H1 (cell line): ENCODE results near the gene SYT17. TPM values are rescaled to one million over a fixed set of nuclear protein-coding genes. Genes with fewer than 3 reads are reported as not detected.
A peak's percentile ranks its signal among the peaks of the same experiment; 100 is the strongest.

Experiments used
- CTCF ChIA-PET: fragments of 300-600 bp; sonication (Branson Sonifier 250); formaldehyde crosslinking; loops from one replicate; lab custom pipeline; 2021; ENCODE audit not compliant: partially characterized antibody; lab: Charles Lee
- POLR2A ChIA-PET: fragments of 300-600 bp; sonication (Branson Sonifier 250); formaldehyde crosslinking; loops from one replicate; lab custom pipeline; 2021; ENCODE audit warnings: inconsistent platforms; ENCODE audit not compliant: partially characterized antibody; lab: Charles Lee
- DNase-seq, 2 experiments: peaks; one replicate each; pipeline versions ENCODE4 v3.0.0 to v3.0.0-alpha.2; 2010 to 2022; ENCODE audit warnings: low spot score in 2 of 2, low read depth in 1 of 2, mixed read lengths in 1 of 2
- FAIRE-seq: peaks from 2 replicates; lab custom pipeline; 2011; peaks lifted over from hg19 to GRCh38; lab: Jason Lieb, UNC
- H2AFZ ChIP-seq: 2 replicates; pipeline ENCODE4 v1.8.1; 2012; ENCODE audit warnings: low read length, inconsistent platforms
- H2AK5ac ChIP-seq: 2 replicates; pipeline ENCODE4 v1.6.1; 2013; ENCODE audit warnings: low read depth, low read length
- H2BK120ac ChIP-seq: replicated peaks from 2 replicates; pipeline ENCODE3; 2013; ENCODE audit warnings: low read depth, low read length, inconsistent platforms
- H2BK12ac ChIP-seq: 2 replicates; pipeline ENCODE4 v1.6.1; 2013; ENCODE audit warnings: low read depth, low read length
- H2BK15ac ChIP-seq: 2 replicates; pipeline ENCODE4 v1.6.1; 2013; ENCODE audit warnings: low read length
- H2BK20ac ChIP-seq: 2 replicates; pipeline ENCODE4 v1.6.1; 2013; ENCODE audit warnings: low read length
- H2BK5ac ChIP-seq: 2 replicates; pipeline ENCODE4 v1.6.1; 2013; ENCODE audit warnings: low read depth, low read length
- H3K14ac ChIP-seq: 2 replicates; pipeline ENCODE4 v1.6.1; 2013; ENCODE audit warnings: inconsistent platforms; ENCODE audit not compliant: insufficient read length
- H3K18ac ChIP-seq: 2 replicates; pipeline ENCODE4 v1.6.1; 2013; ENCODE audit warnings: low read length; ENCODE audit errors: extremely low read depth
- H3K23ac ChIP-seq: 2 replicates; pipeline ENCODE4 v1.6.1; 2013; ENCODE audit warnings: inconsistent platforms; ENCODE audit not compliant: insufficient read length
- H3K23me2 ChIP-seq: 2 replicates; pipeline ENCODE4 v1.6.1; 2013; ENCODE audit warnings: low read depth, low read length
- H3K27ac ChIP-seq: 2 replicates; pipeline ENCODE4 v1.6.1; 2011; ENCODE audit warnings: low read depth, low read length, inconsistent platforms
- H3K27me3 ChIP-seq, 4 experiments: replicated peaks in 1 of 4; 1 replicate in 1 of 4; 2 replicates in 3 of 4; pipeline versions ENCODE4 v1.6.1 to v1.8.1; 2011 to 2013; ENCODE audit warnings: low read length in 3 of 4, mild to moderate bottlenecking in 3 of 4, inconsistent platforms in 2 of 4, mixed read lengths in 2 of 4, moderate library complexity in 1 of 4; ENCODE audit not compliant: control insufficient read depth in 3 of 4, insufficient read depth in 3 of 4; ENCODE audit errors: extremely low read depth in 1 of 4
- H3K36me3 ChIP-seq, 4 experiments: 2 replicates each; pipeline versions ENCODE4 v1.6.1 to v1.8.1; 2011 to 2013; ENCODE audit warnings: mild to moderate bottlenecking in 4 of 4, low read length in 3 of 4, moderate library complexity in 2 of 4, control low read depth in 1 of 4, inconsistent platforms in 1 of 4; ENCODE audit not compliant: insufficient read depth in 4 of 4, control insufficient read depth in 2 of 4
- H3K4ac ChIP-seq: replicated peaks from 2 replicates; pipeline ENCODE3; 2013; ENCODE audit warnings: low read length, low read depth, mixed read lengths, inconsistent platforms; ENCODE audit not compliant: insufficient read length
- H3K4me1 ChIP-seq, 4 experiments: replicated peaks in 1 of 4; 1 replicate in 1 of 4; 2 replicates in 3 of 4; pipeline versions ENCODE4 v1.6.1 to v1.8.1; 2011 to 2013; ENCODE audit warnings: low read length in 3 of 4, inconsistent platforms in 2 of 4, mixed read lengths in 1 of 4; ENCODE audit not compliant: insufficient read depth in 4 of 4, control insufficient read depth in 3 of 4
- H3K4me2 ChIP-seq, 2 experiments: 2 replicates each; pipeline versions ENCODE4 v1.6.1 to v1.8.1; 2011 to 2013; ENCODE audit warnings: low read depth in 2 of 2, low read length in 2 of 2, control low read depth in 1 of 2, inconsistent platforms in 1 of 2, mild to moderate bottlenecking in 1 of 2; ENCODE audit not compliant: insufficient read depth in 1 of 2
- H3K4me3 ChIP-seq, 4 experiments: fragments of 200-600, 300-600 bp in 1 of 4; sonication (generic), shearing (Covaris generic), sonication (Bioruptor Twin) in 1 of 4; 2 replicates each; pipeline versions ENCODE4 v1.5.1 to v1.8.1; 2011 to 2016; ENCODE audit warnings: low read length in 4 of 4, low read depth in 3 of 4, control low read depth in 2 of 4, inconsistent platforms in 2 of 4, mild to moderate bottlenecking in 2 of 4, mixed read lengths in 1 of 4, moderate library complexity in 1 of 4; ENCODE audit not compliant: insufficient read depth in 2 of 4; ENCODE audit errors: extremely low read depth in 1 of 4
- H3K56ac ChIP-seq: replicated peaks from 2 replicates; pipeline ENCODE3; 2013; ENCODE audit warnings: low read depth, mild to moderate bottlenecking, mixed read lengths, low read length, inconsistent platforms; ENCODE audit not compliant: insufficient read length
- H3K79me1 ChIP-seq: 2 replicates; pipeline ENCODE4 v1.6.1; 2013; ENCODE audit warnings: low read depth, low read length, control low read depth
- H3K79me2 ChIP-seq, 2 experiments: 2 replicates each; pipeline versions ENCODE4 v1.6.1 to v1.8.1; 2012 to 2013; ENCODE audit warnings: low read length in 2 of 2, mild to moderate bottlenecking in 2 of 2, inconsistent platforms in 1 of 2; ENCODE audit not compliant: insufficient read depth in 2 of 2, control insufficient read depth in 1 of 2
- H3K9ac ChIP-seq, 4 experiments: replicated peaks in 1 of 4; 1 replicate in 1 of 4; 2 replicates in 3 of 4; pipeline versions ENCODE4 v1.6.1 to v1.8.1; 2011 to 2013; ENCODE audit warnings: low read depth in 3 of 4, low read length in 3 of 4, control low read depth in 2 of 4, mild to moderate bottlenecking in 2 of 4, moderate library complexity in 2 of 4, inconsistent platforms in 1 of 4; ENCODE audit errors: extremely low read depth in 1 of 4
- H3K9me3 ChIP-seq, 2 experiments: 2 replicates each; pipeline versions ENCODE4 v1.6.1 to v1.8.1; 2012 to 2013; ENCODE audit warnings: mild to moderate bottlenecking in 2 of 2, moderate library complexity in 2 of 2, control low read depth in 1 of 2, inconsistent platforms in 1 of 2, low read depth in 1 of 2, low read length in 1 of 2, mixed read lengths in 1 of 2; ENCODE audit not compliant: insufficient read depth in 2 of 2
- H4K20me1 ChIP-seq, 2 experiments: replicated peaks in 1 of 2; 2 replicates each; pipeline versions ENCODE3 to v1.8.1; 2011 to 2013; ENCODE audit warnings: inconsistent platforms in 2 of 2, low read length in 2 of 2, mild to moderate bottlenecking in 1 of 2; ENCODE audit not compliant: insufficient read depth in 2 of 2, control insufficient read depth in 1 of 2
- H4K5ac ChIP-seq: 2 replicates; pipeline ENCODE4 v1.6.1; 2013; ENCODE audit warnings: low read length, low read depth, mixed read lengths, inconsistent platforms; ENCODE audit not compliant: insufficient read length
- H4K8ac ChIP-seq: 2 replicates; pipeline ENCODE4 v1.8.0; 2013; ENCODE audit warnings: mild to moderate bottlenecking, moderate library complexity, low read length, inconsistent platforms; ENCODE audit not compliant: insufficient read depth; ENCODE audit errors: extremely low read depth
- H4K91ac ChIP-seq: replicated peaks from 2 replicates; pipeline ENCODE3; 2013; ENCODE audit warnings: low read length, mixed read lengths, inconsistent platforms; ENCODE audit not compliant: insufficient read length
- BRCA1 ChIP-seq: IDR thresholded peaks from 2 replicates; pipeline ENCODE4 v1.6.1; 2012; ENCODE audit warnings: low read depth, low read length, improper control_type of control experiment
- CHD2 ChIP-seq: IDR thresholded peaks from 2 replicates; pipeline ENCODE4 v1.6.1; 2012; ENCODE audit warnings: low read length, improper control_type of control experiment
- E2F6 ChIP-seq: IDR thresholded peaks from 2 replicates; pipeline ENCODE4 v1.6.1; 2012; ENCODE audit warnings: inconsistent platforms
- JUND ChIP-seq: IDR thresholded peaks from 2 replicates; pipeline ENCODE4 v1.6.1; 2011; ENCODE audit warnings: mild to moderate bottlenecking, improper control_type of control experiment, low read length
- KDM4A ChIP-seq: IDR thresholded peaks from one replicate; pipeline ENCODE4 v1.7.1; 2012; ENCODE audit warnings: low read depth, mild to moderate bottlenecking, moderate library complexity, low read length, inconsistent platforms; ENCODE audit not compliant: severe bottlenecking
- RAD21 ChIP-seq, 2 experiments: IDR thresholded peaks in 1 of 2; conservative IDR thresholded peaks in 1 of 2; 2 replicates each; pipeline ENCODE4 v1.6.1; 2011; ENCODE audit warnings: low read depth in 2 of 2, low read length in 2 of 2, improper control_type of control experiment in 1 of 2, inconsistent platforms in 1 of 2, mild to moderate bottlenecking in 1 of 2, moderate library complexity in 1 of 2
- RXRA ChIP-seq: IDR thresholded peaks from 2 replicates; pipeline ENCODE4 v1.6.1; 2011; ENCODE audit warnings: low read depth, mild to moderate bottlenecking, low read length, moderate library complexity; ENCODE audit not compliant: insufficient read depth
- SAP30 ChIP-seq: fragments of 300-600 bp; sonication (generic); IDR thresholded peaks from 2 replicates; pipeline ENCODE4 v1.7.1; 2012; ENCODE audit warnings: low read length, moderate library complexity, mild to moderate bottlenecking, inconsistent platforms; ENCODE audit not compliant: insufficient read depth, insufficient replicate concordance
- SIRT6 ChIP-seq: IDR thresholded peaks from one replicate; pipeline ENCODE4 v1.7.1; 2012; ENCODE audit warnings: low read length, inconsistent platforms
- SIX5 ChIP-seq: IDR thresholded peaks from 2 replicates; pipeline ENCODE4 v1.6.1; 2011; ENCODE audit warnings: mild to moderate bottlenecking, low read depth, low read length
- YY1 ChIP-seq: IDR thresholded peaks from 2 replicates; pipeline ENCODE4 v1.6.1; 2011; ENCODE audit warnings: low read depth, mild to moderate bottlenecking, low read length
- WGBS, 2 experiments: shearing (Covaris generic) in 1 of 2; methylation state at CpG; one replicate each; pipeline versions ENCODE4 v1.1.6 to v1.1.7; 2013 to 2015; ENCODE audit warnings: low lambda C conversion rate in 2 of 2, mixed read lengths in 2 of 2, inconsistent platforms in 1 of 2, low coverage in 1 of 2, missing lambda C conversion rate in 1 of 2; ENCODE audit not compliant: insufficient replicate concordance in 2 of 2, insufficient coverage in 1 of 2, insufficient read length in 1 of 2; ENCODE audit errors: extremely low coverage in 1 of 2, missing lambda C conversion rate in 1 of 2; 5-methylcytosine and 5-hydroxymethylcytosine counted together
- polyA plus RNA-seq, 7 experiments: library from polyadenylated mRNA; depleted of rRNA in 3 of 7; stranded (reverse) in 5 of 7; unstranded in 2 of 7; fragments of >200 nt in 5 of 7; fragments of 200-250 nt in 2 of 7; gene quantifications; 1 replicate in 5 of 7; 2 replicates in 1 of 7; 4 replicates in 1 of 7; pipeline versions ENCODE4 v1.2.1 to v1.2.3, GENCODE V29; 2011 to 2013; ENCODE audit warnings: missing spikeins in 2 of 7, mixed read lengths in 2 of 7
- total RNA-seq: library from RNA; stranded (reverse); fragmentation: NEBNext Ultra II Directional; extraction: Animal tissue kit (Norgen Biotek cat#: 25700); gene quantifications from 2 replicates; pipeline ENCODE4 v1.2.1, GENCODE V29; 2021

Gene SYT17
- total and polyA plus RNA-seq, 2 of the 8 experiments (the other 6 are each of a cell fraction or from before 2014, with no cell fraction given), result 5.8 to 18.1 TPM

- H3K23me2 ChIP-seq, result no peaks in the 10 kb centered on the region
- H4K20me1 ChIP-seq, result no peaks in the 10 kb centered on the region
- no peak overlapping the region for H2BK12ac ChIP-seq
- H2BK20ac ChIP-seq, result no peak overlapping the region
- H3K56ac ChIP-seq, result no peak overlapping the region
- no peak overlapping the region for H4K8ac ChIP-seq
- H4K91ac ChIP-seq, result no peak overlapping the region
- H3K14ac ChIP-seq, result no peak overlapping the region
- FAIRE-seq, result no peak
- H3K23ac ChIP-seq, result no peak overlapping the region
- H4K5ac ChIP-seq, result no peak overlapping the region
- H3K79me2 ChIP-seq, result no peaks in the 10 kb centered on the region
- 82% methylated on average over 5 of the region's 5 CpGs; no CpG with 5 or more reads in 1 of the 2 experiments for WGBS, 2 experiments
- H2BK5ac ChIP-seq, result no peak overlapping the region
- H3K36me3 ChIP-seq, result 0 out of 8 replicates have a peak, but pooled peaks cover 0 to 2% (median 0%) of the 10 kb centered on the region in 4 experiments
- no peak overlapping the region for H2BK15ac ChIP-seq
- H3K9ac ChIP-seq, result no peak overlapping the region
- no peak overlapping the region for H3K27ac ChIP-seq
- H3K18ac ChIP-seq, result no peak overlapping the region
- H2BK120ac ChIP-seq, result no peak overlapping the region
- no peaks in the 10 kb centered on the region for H3K4me1 ChIP-seq
- no peak overlapping the region for H3K4me2 ChIP-seq
- no peak for DNase-seq
- no peak overlapping the region for H3K4ac ChIP-seq
- POLR2A ChIA-PET, result interaction anchor here (0.9 kb wide), 1 partner anchor 10 kb away, joined by 4 read pairs; no protein-coding TSS in a partner anchor
- H3K27me3 ChIP-seq, result no peaks in the 10 kb centered on the region
- H3K4me3 ChIP-seq, result no peak overlapping the region
- H2AFZ ChIP-seq, result no peak overlapping the region
- CTCF ChIA-PET, result interaction anchor here (0.6 to 5.2 kb wide), 25 partner anchors 9 to 292 kb away, joined by 3 to 42 read pairs (median 4); partner anchors contain the start of genes CLEC19A and SYT17
- H3K79me1 ChIP-seq, result no peaks in the 10 kb centered on the region
- no peaks in the 10 kb centered on the region for H3K9me3 ChIP-seq
- no peak overlapping the region for H2AK5ac ChIP-seq
- peak; percentile 75; the same call in 1 of the 2 replicates for TF ChIP-seq YY1
- no peak for TF ChIP-seq BRCA1
- TF ChIP-seq SAP30, result no peak
- peak; percentile 9 to 32; a peak in 2 of 4 replicates for TF ChIP-seq RAD21 (IDR thresholded peaks at IDR 0.05 in 1 of 2, conservative IDR thresholded peaks at IDR 0.05 in 1 of 2; ENCODE audit: low read depth in 2 of 2, low read length in 2 of 2)
- no peak for TF ChIP-seq JUND
- TF ChIP-seq KDM4A, result no peak
- TF ChIP-seq CHD2, result no peak
- no peak for TF ChIP-seq SIX5
- no peak for TF ChIP-seq E2F6
- no peak for TF ChIP-seq RXRA
- no peak for TF ChIP-seq SIRT6
Measured at GRCh38 chr16:19177111-19177739, 9.2 kb downstream of the SYT17 start.
